ENCODE measurements around the gene BCCIP. TPM values are rescaled to one million over a fixed set of nuclear protein-coding genes. Genes with fewer than 3 reads are reported as not detected.

Gene BCCIP
- total RNA-seq (2022; extraction: Qiagen RNA extraction) = 96.4 to 127 TPM (median 106 TPM) in 5 replicates

GRCh38 chr10:125822878-125823662 is at the start of gene BCCIP, which contains the start of gene UROS:
BCCIP (plus strand) TSS chr10:125823546; CDS start chr10:125823558, 12 bp downstream.
UROS (minus strand) TSS chr10:125823258; CDS start chr10:125816499, 6,759 bp downstream.

DNA sequence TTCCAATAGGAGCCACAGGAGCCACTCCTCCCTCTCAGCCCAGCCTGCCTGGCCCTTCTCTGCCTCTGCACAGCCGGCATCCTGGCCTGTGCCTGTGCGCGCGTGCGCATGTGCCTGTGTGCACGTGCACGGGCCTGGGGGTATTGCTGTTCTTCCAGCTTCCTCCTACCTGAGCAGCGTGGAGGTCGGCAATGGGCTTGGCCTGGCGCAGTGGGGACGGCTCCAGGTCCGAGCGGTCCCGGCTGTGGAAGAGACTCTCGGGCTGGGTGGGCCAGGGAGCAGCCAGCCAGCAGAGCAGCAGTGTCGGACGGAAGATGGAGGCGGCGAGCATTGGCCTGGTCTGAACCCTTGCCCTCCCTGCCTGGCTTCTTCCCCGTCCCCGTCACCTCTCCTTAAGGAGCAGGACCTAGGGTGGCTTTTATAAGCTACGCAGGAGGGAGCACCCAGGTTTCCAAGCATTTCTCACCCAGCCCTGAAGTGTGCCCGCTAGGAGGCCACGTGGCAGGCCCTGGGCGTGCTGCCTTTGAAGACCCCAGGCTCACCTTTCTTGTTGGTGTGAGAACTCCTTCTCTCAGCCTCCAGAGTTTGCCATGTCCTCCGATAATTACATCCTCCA is 47.7 kb upstream of the BCCIP start, which contains the start of gene MMP21:
MMP21 (minus strand) TSS at position 331 of the 616 bp plus-strand sequence; CDS start at position 331, 0 bp downstream.

GRCh38 chr10:125881192-125881591 is 57.8 kb downstream of the BCCIP start, which contains the start of gene DHX32:
DHX32 (minus strand) TSS chr10:125881292; CDS start chr10:125880824, 468 bp downstream.

Other genes with a start within 250 kb of the BCCIP start
- gene TEX36, start 140.4 kb upstream of the BCCIP start, total RNA-seq (2022; extraction: Qiagen RNA extraction) = not detected in 5 replicates
- gene EDRF1, start 103.8 kb upstream of the BCCIP start, total RNA-seq (2022; extraction: Qiagen RNA extraction) = 12.8 to 17.4 TPM (median 16.3 TPM) in 5 replicates
- gene MMP21, start 47.7 kb upstream of the BCCIP start, total RNA-seq (2022; extraction: Qiagen RNA extraction) = 0.08 to 0.11 TPM in 2 of 5 replicates, not detected in the others
- gene UROS, start 288 bp upstream of the BCCIP start, total RNA-seq (2022; extraction: Qiagen RNA extraction) = 55.3 to 58.9 TPM (median 57.0 TPM) in 5 replicates
- gene DHX32, start 57.7 kb downstream of the BCCIP start, total RNA-seq (2022; extraction: Qiagen RNA extraction) = 28.7 to 39.4 TPM (median 37.4 TPM) in 5 replicates
- 2.2 to 3.3 TPM (median 2.3 TPM) in 5 replicates for gene FANK1, start 73.0 kb downstream of the BCCIP start, total RNA-seq (2022; extraction: Qiagen RNA extraction)